Spinal cord (tissue), 10 donors: ENCODE measurements around the gene AGPAT2. TPM values are rescaled to one million over a fixed set of nuclear protein-coding genes. Genes with fewer than 3 reads are reported as not detected.
"Not testable (repeated sequence)": the region's sequence is repeated elsewhere in the genome, so short reads cannot be mapped to it uniquely, and the experiment has no call there.

Experiments used
- DNase-seq, 6 donors: peaks; one replicate each; pipeline versions ENCODE4 v3.0.0 to v3.0.0-alpha.2; 2013 to 2015; ENCODE audit warnings: low spot score in 6 of 6, low read depth in 4 of 6
- H3K27ac ChIP-seq: one replicate; pipeline ENCODE4 v1.5.1; 2013; ENCODE audit warnings: low read depth, low read length, control low read depth
- H3K27me3 ChIP-seq: one replicate; pipeline ENCODE4 v1.6.1; 2013; ENCODE audit warnings: low read length; ENCODE audit not compliant: control insufficient read depth, insufficient read depth
- H3K36me3 ChIP-seq: one replicate; pipeline ENCODE4 v1.6.1; 2013; ENCODE audit warnings: low read length; ENCODE audit not compliant: control insufficient read depth, insufficient read depth
- H3K4me1 ChIP-seq: one replicate; pipeline ENCODE4 v1.6.1; 2013; ENCODE audit warnings: low read length; ENCODE audit not compliant: control insufficient read depth, insufficient read depth
- H3K4me3 ChIP-seq: one replicate; pipeline ENCODE4 v1.5.1; 2013; ENCODE audit warnings: low read depth, low read length, control low read depth
- H3K9me3 ChIP-seq: one replicate; pipeline ENCODE4 v1.6.1; 2013; ENCODE audit warnings: low read length; ENCODE audit not compliant: control insufficient read depth, insufficient read depth
- WGBS: methylation state at CpG from one replicate; pipeline ENCODE4 v1.1.5; 2013; ENCODE audit warnings: missing lambda C conversion rate; ENCODE audit not compliant: insufficient coverage; 5-methylcytosine and 5-hydroxymethylcytosine counted together
- polyA plus RNA-seq, 2 donors: library from polyadenylated mRNA; unstranded; fragments of 120-200 nt; gene quantifications; one replicate each; pipeline ENCODE4 v1.2.1, GENCODE V29; 2013; ENCODE audit not compliant: insufficient read length in 2 of 2
- total RNA-seq, 2 donors: library from RNA; depleted of rRNA in 1 of 2; stranded (reverse); fragments of 120-200 nt in 1 of 2; fragments of >200 nt in 1 of 2; gene quantifications; one replicate each; pipeline versions ENCODE4 v1.2.3 to v1.2.4, GENCODE V29; 2013 to 2014
- donor health status: healthy.

AGPAT2 gene
- total and polyA plus RNA-seq, 4 donors: 8.7 to 14.3 (median 10.1) TPM

DNA sequence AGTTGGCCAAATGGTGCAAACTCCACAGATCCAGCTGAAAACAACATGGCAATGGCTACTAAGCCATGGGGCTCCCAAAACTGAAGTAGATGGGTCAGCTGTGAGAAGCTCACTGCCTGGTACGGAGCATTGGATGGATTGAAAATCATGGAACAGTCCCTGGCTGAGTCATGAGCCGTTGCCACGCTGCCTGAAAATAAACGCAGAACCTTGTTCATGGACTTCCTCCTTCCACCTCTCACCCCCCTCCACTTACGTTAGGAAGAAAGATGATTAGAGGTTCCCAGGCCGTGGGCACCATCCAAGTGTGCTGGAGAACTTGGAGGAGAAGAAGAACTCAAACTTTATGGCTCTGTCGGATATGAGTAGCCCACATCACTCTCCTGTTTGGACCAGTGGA lies 18.3 kb upstream of the AGPAT2 start:
- H3K36me3 ChIP-seq: no peaks in the 10 kb centered on the region
- no peaks in the 10 kb centered on the region for H3K4me1 ChIP-seq
- H3K27ac ChIP-seq: no peak overlapping the region
- 87% methylated on average over 3 of the region's 7 CpGs for WGBS
- H3K9me3 ChIP-seq: no peaks in the 10 kb centered on the region
- H3K4me3 ChIP-seq: no peak overlapping the region
- peaks cover 3% of the 10 kb centered on the region for H3K27me3 ChIP-seq
- no peak for DNase-seq

DNA sequence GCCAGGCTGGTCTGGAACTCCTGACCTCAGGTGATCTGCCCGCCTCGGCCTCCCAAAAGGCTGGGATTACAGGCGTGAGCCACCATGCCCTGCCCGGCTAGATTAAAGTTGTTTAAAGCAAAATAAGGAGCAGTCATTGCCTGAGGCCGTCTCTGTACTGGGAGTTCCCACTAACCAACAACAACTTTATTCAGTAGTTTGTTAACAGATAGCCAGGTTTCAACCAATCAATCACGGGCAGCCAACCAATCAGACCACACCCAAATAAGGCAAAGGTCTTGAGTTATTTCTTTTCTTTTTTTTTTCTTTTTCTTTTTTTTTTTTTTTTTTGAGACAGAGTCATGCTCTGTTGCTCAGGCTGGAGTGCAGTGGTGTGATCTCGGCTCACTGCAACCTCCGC lies 17.5 kb upstream of the AGPAT2 start:
- H3K9me3 ChIP-seq, H3K4me3 ChIP-seq, H3K27me3 ChIP-seq, H3K36me3 ChIP-seq, H3K4me1 ChIP-seq, DNase-seq, H3K27ac ChIP-seq: not testable (repeated sequence)
- 94% methylated on average over 2 of the region's 8 CpGs for WGBS

DNA sequence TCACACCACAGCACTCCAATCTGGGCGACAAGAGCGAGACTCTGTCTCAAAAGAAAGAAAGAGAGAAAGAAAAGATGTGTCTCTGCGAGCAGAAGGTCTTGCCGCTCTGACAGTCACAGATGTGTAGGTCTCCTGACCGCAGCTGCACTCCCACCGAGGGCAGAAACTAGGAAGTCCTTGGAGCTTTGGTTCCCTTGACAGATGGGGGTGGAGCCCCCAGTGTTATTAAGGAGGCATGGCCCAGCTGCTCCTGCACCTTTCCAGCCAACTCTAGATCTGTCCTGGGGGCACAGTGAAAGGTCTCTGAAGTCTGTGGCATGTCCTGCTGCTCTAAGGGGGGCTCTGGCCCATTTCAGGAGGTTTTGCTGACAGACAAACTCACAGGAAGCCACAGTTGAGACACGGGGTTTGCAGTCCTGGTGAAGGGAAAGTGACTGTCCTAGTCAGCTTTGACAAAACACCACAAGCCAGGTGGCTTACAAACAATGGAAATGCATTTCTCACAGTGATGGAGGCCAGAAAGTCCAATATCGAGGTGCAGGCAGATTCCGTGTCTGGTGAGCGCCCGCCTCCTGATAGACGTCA lies 16.1 kb upstream of the AGPAT2 start:
- H3K4me1 ChIP-seq: no peaks in the 10 kb centered on the region
- no peak overlapping the region for H3K4me3 ChIP-seq
- WGBS: 69% methylated on average over 12 of the region's 12 CpGs
- H3K27ac ChIP-seq: no peak overlapping the region
- H3K9me3 ChIP-seq: no peaks in the 10 kb centered on the region
- no peaks in the 10 kb centered on the region for H3K36me3 ChIP-seq
- H3K27me3 ChIP-seq: peaks cover 3% of the 10 kb centered on the region
- DNase-seq: no peak

DNA sequence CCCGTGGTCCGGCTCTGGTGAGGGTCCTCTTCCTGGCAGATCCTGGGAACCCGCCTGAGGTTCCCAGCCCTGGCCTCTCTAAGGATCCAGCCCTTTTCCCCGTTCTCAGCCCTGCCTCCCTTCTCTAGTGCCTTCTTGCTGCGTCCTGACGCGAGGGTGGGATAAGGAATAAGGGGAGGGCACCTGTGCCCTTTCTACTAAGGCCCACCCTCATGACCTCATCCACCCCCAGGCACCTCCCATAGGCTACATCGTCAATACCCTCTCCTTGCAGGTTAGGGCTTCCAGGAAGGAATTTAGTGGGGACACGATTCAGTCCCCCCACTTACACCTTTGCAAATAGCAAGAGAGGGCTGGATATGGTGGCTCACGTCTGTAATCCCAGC lies 14.4 kb upstream of the AGPAT2 start:
- Histone ChIP-seq H3K27ac (no peak overlapping the region), H3K27me3 (peaks cover 3% of the 10 kb centered on the region), H3K36me3 (no peaks in the 10 kb centered on the region), H3K4me3 (no peak overlapping the region), H3K9me3 (no peaks in the 10 kb centered on the region), H3K4me1 (no peaks in the 10 kb centered on the region)
- DNase-seq: no peak
- 25% methylated on average over 2 of the region's 10 CpGs for WGBS

DNA sequence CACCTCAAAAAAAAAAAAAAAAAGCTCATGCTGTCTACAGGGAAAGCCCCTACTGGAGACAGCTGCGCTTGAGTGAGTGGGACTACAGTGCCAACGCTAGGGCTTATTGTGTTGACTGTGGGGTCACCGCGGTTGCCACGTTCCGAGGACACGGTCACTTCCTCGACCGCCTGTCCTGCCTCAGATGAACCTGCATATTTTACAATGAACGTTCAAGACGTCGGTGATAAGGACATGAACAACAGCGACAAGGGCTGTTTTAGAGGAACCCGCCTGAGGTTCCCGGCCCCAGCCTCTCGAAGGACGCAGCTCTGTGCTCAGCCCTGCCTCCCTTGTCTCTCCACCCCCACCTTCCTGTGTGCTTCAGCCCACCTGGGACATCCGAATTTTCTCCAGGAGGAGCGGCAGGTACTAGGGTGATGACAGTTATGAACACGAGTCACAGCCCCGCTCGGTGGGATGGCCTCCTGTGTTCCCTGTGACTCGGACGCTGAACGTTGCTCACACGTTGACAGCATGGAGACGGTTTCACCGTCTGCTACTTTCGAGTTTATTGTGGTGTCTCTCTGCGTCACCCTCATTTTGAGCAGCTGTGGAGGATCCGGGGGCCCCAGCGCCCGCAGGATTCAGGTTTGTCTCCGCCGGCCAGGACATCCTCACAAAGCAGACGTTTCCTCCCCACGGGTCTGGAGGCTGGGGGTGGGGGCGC lies 13.9 kb upstream of the AGPAT2 start:
- H3K36me3 ChIP-seq: no peaks in the 10 kb centered on the region
- H3K27me3 ChIP-seq: peaks cover 3% of the 10 kb centered on the region
- DNase-seq: no peak
- 45% methylated on average over 38 of the region's 38 CpGs for WGBS
- no peaks in the 10 kb centered on the region for H3K9me3 ChIP-seq
- H3K4me3 ChIP-seq: no peak overlapping the region
- H3K27ac ChIP-seq: no peak overlapping the region
- peaks cover 4% of the 10 kb centered on the region for H3K4me1 ChIP-seq

DNA sequence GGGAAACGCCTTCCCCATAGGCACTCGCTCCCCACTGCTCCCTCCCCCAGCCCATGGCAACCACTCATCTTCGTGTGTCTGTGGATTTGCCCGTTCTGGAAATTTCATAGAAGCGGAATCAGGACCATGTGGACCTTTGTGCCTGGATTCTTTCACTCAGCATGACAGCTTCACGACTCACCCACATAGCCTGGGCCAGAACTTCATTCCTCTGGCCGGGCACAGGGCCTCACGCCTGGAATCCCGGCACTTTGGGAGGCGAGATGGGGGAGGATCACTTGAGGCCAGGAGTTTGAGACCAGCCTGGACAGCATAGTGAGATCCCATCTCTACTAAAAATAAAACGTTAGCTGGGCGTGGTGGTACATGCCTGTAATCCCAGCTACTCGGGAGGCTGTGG lies 13.0 kb upstream of the AGPAT2 start:
- peaks cover 3% of the 10 kb centered on the region for H3K27me3 ChIP-seq
- no peak overlapping the region for H3K27ac ChIP-seq
- WGBS: 90% methylated on average over 13 of the region's 13 CpGs
- no peak overlapping the region for H3K4me3 ChIP-seq
- no peaks in the 10 kb centered on the region for H3K9me3 ChIP-seq
- H3K4me1 ChIP-seq: peaks cover 12% of the 10 kb centered on the region
- no peak for DNase-seq
- no peaks in the 10 kb centered on the region for H3K36me3 ChIP-seq

DNA sequence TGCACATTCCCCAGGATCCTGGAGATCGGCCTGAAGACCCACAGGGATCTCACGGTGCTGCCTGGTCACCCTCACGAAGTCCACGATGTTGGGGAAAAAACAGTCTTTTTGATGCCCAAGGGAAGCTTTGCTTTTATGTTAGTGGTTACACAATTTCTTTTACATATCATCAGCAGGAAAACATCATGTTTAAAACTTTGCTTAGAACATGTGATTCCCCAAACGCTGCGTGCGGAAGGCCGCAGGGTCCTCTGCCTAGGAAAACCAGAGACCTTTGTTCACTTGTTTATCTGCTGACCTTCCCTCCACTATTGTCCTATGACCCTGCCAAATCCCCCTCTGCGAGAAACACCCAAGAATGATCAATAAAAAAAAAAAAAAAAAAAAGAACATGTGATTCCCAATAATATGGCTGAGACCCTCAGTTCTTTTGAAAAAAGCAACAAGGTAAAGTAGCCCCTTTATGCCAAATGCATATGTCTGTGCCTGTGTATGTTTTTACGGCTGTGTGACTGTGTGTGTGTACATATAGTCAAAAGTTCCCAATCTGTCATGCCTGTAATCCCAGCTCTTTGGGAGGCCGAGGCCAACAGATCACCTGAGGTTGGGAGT lies 11.5 kb upstream of the AGPAT2 start:
- no peak for DNase-seq

DNA sequence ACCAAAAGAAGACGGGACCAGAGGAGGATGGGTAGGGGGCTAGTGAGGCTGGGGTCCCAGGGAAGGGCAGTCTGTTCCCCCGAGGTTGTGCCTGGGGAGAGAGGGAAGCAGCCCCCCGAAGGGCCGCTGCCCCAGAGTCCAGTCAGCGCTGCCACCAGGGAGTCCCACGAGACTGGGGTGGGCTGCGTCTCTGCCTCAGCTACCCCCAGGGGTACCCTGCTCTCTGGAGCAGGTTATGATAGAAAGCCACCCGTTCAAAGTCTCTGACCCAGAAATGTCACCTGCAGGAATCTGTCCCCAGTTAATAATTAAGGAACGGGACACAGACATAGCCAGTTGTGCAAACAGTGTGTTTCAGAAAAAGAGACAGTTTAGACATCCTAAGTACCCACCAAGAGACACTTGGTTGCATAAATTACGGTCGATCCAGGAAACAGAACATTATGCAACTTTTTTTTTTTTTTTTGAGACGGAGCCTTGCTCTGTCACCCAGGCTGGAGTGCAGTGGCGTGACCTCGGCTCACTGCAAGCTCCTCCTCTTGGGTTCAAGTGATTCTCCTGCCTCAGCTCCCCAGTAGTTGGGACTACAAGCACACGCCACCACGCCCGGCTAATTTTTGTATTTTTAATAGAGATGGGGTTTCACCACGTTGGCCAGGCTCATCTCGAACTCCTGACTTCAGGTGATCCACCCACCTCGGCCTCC lies 10.7 kb upstream of the AGPAT2 start:
- Histone ChIP-seq H3K9me3 (no peaks in the 10 kb centered on the region), H3K36me3 (no peaks in the 10 kb centered on the region), H3K27me3 (peaks cover 3% of the 10 kb centered on the region), H3K4me3 (no peak overlapping the region), H3K27ac (no peak overlapping the region), H3K4me1 (peaks cover 25% of the 10 kb centered on the region)
- DNase-seq: no peak
- WGBS: 73% methylated on average over 13 of the region's 20 CpGs

More for the DNA sequence above, 11.5 kb upstream of the AGPAT2 start:
- 80% methylated on average over 3 of the region's 11 CpGs for WGBS
- H3K36me3 ChIP-seq: no peaks in the 10 kb centered on the region
- no peak overlapping the region for H3K4me3 ChIP-seq
- peaks cover 3% of the 10 kb centered on the region for H3K27me3 ChIP-seq
- H3K9me3 ChIP-seq: no peaks in the 10 kb centered on the region
- H3K27ac ChIP-seq: no peak overlapping the region
- H3K4me1 ChIP-seq: peaks cover 25% of the 10 kb centered on the region

DNA sequence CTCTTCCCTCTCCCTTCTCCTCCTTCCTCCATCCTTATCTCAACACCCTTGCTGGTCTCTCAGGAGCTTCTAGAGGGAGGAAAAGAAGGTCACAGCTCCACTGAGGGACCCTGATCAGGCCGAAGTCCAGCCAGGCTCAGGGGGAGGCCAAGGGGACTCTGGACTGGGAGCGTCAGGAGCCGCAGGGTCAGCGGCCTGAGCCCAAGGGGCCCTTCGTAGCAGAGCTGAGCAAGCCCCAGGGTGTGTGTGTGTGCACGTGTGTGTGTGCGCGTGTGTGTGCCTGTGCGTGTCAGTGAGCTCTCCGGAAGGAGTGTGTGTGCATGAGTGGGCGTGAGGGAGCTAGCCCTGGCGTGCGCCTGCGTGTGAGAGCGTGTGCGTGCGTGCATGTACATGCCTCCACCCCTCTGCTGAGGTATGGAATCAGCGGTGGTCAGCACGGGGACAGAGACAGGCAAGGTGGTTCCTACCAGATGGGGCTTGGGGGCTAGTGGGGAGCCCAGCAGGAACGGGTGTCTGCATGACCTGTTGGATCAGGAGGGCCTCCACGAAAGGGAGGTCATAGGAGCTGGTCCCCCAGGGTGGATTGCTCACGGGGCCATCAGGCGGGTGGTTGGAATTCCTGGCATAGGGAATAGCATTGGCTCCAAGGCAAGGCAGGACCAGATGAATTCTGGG lies 10.0 kb upstream of the AGPAT2 start:
- no peak overlapping the region for H3K4me3 ChIP-seq
- H3K27ac ChIP-seq: no peak overlapping the region
- WGBS: 73% methylated on average over 23 of the region's 23 CpGs
- DNase-seq: no peak
- H3K4me1 ChIP-seq: peaks cover 25% of the 10 kb centered on the region
- peaks cover 3% of the 10 kb centered on the region for H3K36me3 ChIP-seq
- no peaks in the 10 kb centered on the region for H3K9me3 ChIP-seq
- H3K27me3 ChIP-seq: peaks cover 3% of the 10 kb centered on the region
